BE2C (cell line): ENCODE data around the gene DGKI.

ENCODE experiments used
- DNase-seq: peaks from one replicate; pipeline ENCODE4 v3.0.0-alpha.2; 2020
- H3K27me3 ChIP-seq: fragments of 250-450 bp; sonication (Bioruptor Pico); 2 replicates; pipeline ENCODE4 v1.5.1; 2020; ENCODE audit warnings: mild to moderate bottlenecking
- H3K36me3 ChIP-seq: fragments of 250-450 bp; sonication (Bioruptor Pico); 2 replicates; pipeline ENCODE4 v1.5.1; 2020; ENCODE audit warnings: mild to moderate bottlenecking
- H3K4me1 ChIP-seq: fragments of 250-450 bp; sonication (Bioruptor Pico); 2 replicates; pipeline ENCODE4 v1.5.1; 2020
- H3K4me3 ChIP-seq: 2 replicates; pipeline ENCODE4 v1.5.1; 2011; ENCODE audit warnings: low read depth, low read length
- H3K9me3 ChIP-seq: fragments of 250-450 bp; sonication (Bioruptor Pico); 2 replicates; pipeline ENCODE4 v1.5.1; 2020
- TF ChIP-seq, protein P1 (sequence below): IDR thresholded peaks from 2 replicates; pipeline ENCODE4 v1.5.1; 2012; ENCODE audit warnings: mild to moderate bottlenecking, low read depth, low read length

Gene DGKI

DNA sequence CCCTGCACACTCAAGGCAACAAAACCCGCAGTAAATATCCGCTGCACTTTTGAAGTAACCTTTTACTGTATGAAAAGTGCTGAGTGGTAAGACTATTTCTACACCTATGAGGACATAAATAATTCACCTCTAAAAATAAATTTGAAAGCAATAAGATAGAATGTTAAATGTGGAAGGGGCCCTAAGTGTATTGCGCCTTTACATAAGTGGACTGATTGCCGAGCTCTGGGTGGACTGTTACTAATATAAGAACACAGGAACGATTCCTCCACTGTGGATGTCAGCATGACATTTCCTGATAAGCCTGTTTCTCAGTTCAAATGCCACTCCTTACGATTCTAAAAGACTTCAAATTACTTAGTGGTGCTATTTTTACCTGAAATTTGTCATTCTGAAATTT lies 311.2 kb downstream of the DGKI start:
- no peak overlapping the region for H3K4me3 ChIP-seq
- TF ChIP-seq, protein P1, sequence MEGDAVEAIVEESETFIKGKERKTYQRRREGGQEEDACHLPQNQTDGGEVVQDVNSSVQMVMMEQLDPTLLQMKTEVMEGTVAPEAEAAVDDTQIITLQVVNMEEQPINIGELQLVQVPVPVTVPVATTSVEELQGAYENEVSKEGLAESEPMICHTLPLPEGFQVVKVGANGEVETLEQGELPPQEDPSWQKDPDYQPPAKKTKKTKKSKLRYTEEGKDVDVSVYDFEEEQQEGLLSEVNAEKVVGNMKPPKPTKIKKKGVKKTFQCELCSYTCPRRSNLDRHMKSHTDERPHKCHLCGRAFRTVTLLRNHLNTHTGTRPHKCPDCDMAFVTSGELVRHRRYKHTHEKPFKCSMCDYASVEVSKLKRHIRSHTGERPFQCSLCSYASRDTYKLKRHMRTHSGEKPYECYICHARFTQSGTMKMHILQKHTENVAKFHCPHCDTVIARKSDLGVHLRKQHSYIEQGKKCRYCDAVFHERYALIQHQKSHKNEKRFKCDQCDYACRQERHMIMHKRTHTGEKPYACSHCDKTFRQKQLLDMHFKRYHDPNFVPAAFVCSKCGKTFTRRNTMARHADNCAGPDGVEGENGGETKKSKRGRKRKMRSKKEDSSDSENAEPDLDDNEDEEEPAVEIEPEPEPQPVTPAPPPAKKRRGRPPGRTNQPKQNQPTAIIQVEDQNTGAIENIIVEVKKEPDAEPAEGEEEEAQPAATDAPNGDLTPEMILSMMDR, result no peak

DNA sequence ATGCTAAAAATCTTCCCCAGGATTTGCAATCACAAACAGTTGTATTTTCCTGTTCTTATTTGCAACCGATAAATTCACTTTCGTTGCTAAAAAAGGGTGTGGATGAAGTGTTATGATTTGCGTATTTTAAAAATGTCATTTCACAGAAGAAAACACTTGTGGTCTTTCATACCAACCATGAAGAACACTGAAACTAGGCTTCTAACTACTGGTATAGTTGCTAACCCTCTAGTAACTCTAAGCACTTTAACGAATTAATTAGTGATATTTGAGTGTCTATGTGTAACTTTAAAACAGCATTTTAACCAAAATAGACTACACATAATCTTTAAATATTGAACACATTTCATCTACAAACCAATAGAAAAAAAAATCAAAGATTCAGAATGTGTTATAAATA lies 315.1 kb downstream of the DGKI start:
- Histone ChIP-seq H3K4me3 (no peak overlapping the region), H3K36me3 (no peaks in the 10 kb centered on the region), H3K9me3 (no peaks in the 10 kb centered on the region), H3K27me3 (no peaks in the 10 kb centered on the region), H3K4me1 (no peaks in the 10 kb centered on the region)
- DNase-seq, result no peak
- TF ChIP-seq, protein P1, result no peak

More for the DNA sequence above, 311.2 kb downstream of the DGKI start:
- Histone ChIP-seq H3K9me3 (no peaks in the 10 kb centered on the region), H3K36me3 (no peaks in the 10 kb centered on the region), H3K4me1 (no peaks in the 10 kb centered on the region), H3K27me3 (no peaks in the 10 kb centered on the region)
- no peak for DNase-seq

DNA sequence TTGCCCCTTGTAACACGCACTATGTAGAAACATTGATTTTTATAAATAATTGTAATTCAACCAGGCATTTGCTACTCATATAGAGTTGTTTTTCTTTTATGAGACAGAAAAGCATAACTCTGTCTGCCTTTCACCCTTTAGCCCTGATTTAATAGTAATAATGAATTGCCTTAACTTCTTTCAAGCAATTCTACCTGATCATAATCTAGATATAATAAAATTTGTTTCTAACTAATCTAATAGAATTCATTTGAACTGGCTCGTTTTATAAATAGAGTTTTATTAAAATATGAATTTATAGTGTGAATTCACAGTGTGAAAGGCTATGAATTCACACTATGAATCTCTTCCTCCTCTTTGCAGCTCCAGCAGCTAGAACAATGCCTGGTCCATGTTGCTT lies 319.1 kb downstream of the DGKI start:
- no peak for DNase-seq

DNA sequence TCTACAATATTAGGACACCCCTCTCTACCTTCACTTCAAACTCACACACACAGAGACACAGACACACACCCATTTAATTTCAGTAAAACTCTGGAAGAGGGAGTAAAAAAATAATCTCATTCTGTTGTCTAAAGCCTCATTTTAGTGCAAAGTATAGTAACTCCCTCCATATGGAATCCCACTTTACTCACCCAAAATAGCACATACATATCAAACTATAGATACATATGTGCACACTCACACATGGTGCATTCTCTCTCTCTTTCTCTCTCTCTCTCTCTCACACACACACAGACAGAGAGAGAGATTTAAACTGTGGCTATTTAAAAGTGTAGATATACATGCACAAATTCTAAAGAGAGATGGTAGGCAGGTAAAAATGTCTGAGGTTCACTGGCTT lies 323.6 kb downstream of the DGKI start:
- no peaks in the 10 kb centered on the region for H3K27me3 ChIP-seq
- TF ChIP-seq, protein P1, result no peak
- no peaks in the 10 kb centered on the region; the same call in 1 of the 2 replicates for H3K4me1 ChIP-seq
- no peaks in the 10 kb centered on the region for H3K9me3 ChIP-seq
- H3K36me3 ChIP-seq, result no peaks in the 10 kb centered on the region
- H3K4me3 ChIP-seq, result no peak overlapping the region
- no peak for DNase-seq

More for the DNA sequence above, 319.1 kb downstream of the DGKI start:
- H3K27me3 ChIP-seq, result no peaks in the 10 kb centered on the region
- no peaks in the 10 kb centered on the region; the same call in 1 of the 2 replicates for H3K4me1 ChIP-seq
- no peaks in the 10 kb centered on the region for H3K36me3 ChIP-seq
- H3K4me3 ChIP-seq, result no peak overlapping the region
- TF ChIP-seq, protein P1, result no peak
- H3K9me3 ChIP-seq, result no peaks in the 10 kb centered on the region

DNA sequence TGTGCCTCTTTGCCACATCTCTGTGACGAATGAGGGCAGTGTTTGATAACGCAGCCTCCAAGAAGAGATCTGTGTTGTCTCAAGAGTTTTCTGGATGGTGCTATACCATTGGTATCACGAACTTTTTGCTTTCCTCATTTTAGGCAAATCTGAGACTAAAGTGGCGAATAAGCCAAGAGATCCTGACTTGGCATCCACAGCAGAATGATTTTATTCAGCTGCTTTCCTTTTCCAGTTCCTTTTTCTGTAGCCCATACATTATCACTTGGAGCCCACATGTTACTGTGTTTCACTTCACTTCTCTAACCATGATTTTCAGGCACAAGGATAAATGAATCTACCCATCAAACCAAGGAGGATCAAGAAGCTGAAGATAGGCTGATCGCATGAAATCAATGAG lies 325.3 kb downstream of the DGKI start:
- no peaks in the 10 kb centered on the region for H3K27me3 ChIP-seq
- no peak for DNase-seq
- H3K4me1 ChIP-seq, result no peaks in the 10 kb centered on the region; the same call in 1 of the 2 replicates
- H3K9me3 ChIP-seq, result no peaks in the 10 kb centered on the region
- H3K36me3 ChIP-seq, result no peaks in the 10 kb centered on the region
- TF ChIP-seq, protein P1, result no peak
- no peak overlapping the region for H3K4me3 ChIP-seq

DNA sequence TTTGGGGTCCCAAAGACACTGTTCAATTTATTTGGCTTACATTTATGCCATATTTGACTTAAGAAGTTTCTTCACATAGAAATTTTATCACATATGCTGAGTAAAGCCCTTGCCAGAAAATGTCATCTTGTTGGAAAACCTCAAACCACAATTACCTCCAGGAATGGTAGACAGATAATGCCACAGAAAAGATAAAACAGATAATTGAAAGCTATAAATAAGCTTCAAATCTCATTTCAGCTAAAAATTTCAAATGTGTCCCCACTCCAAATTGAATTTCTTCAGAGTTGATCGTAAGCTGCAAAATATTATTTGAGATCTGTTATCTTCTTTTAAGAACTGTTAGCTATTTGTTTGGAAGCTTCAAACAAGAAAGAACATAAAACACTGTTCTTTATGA lies 326.8 kb downstream of the DGKI start:
- no peak for DNase-seq

More for the DNA sequence above, 326.8 kb downstream of the DGKI start:
- Histone ChIP-seq H3K27me3 (no peaks in the 10 kb centered on the region), H3K4me3 (no peak overlapping the region), H3K36me3 (no peaks in the 10 kb centered on the region), H3K4me1 (no peaks in the 10 kb centered on the region; the same call in 1 of the 2 replicates), H3K9me3 (no peaks in the 10 kb centered on the region)
- TF ChIP-seq, protein P1, result no peak
